Forelimb muscle (tissue), 1 donor: ENCODE data around the gene SATL1. TPM values are rescaled to one million over a fixed set of nuclear protein-coding genes. Genes with fewer than 3 reads are reported as not detected.
"Not testable (repeated sequence)": the region's sequence is repeated elsewhere in the genome, so short reads cannot be mapped to it uniquely, and the experiment has no call there.

Experiments
- DNase-seq: peaks from one replicate; pipeline ENCODE4 v3.0.0-alpha.2; 2013; ENCODE audit warnings: low read depth
- polyA plus RNA-seq: library from polyadenylated mRNA; unstranded; fragments of 120-200 nt; gene quantifications from one replicate; pipeline ENCODE4 v1.2.1, GENCODE V29; 2013; ENCODE audit not compliant: insufficient read length

SATL1 gene
- 0.61 TPM for polyA plus RNA-seq

GRCh38 chrX:85243761-85244449 is at the start of gene SATL1, which contains the start of gene ZNF711:
TSS of gene SATL1 (minus strand) at chrX:85243779. CDS start at chrX:85108968, 134,811 bp downstream.
TSS of gene ZNF711 (plus strand) at chrX:85243991. CDS start at chrX:85247573, 3,582 bp downstream.
- peak; percentile 49 for DNase-seq

GRCh38 chrX:85288992-85289723 is 45.6 kb upstream of the SATL1 start:
- DNase-seq: no peak

- not testable (repeated sequence) for DNase-seq
These were observed 41.7 kb upstream of the SATL1 start for GRCh38 chrX:85285286-85285685.

- no peak for DNase-seq
These were observed 1.1 kb upstream of the SATL1 start for GRCh38 chrX:85244450-85245211.

- DNase-seq: no peak
These were observed 424 bp downstream of the SATL1 start for GRCh38 chrX:85243155-85243554.

DNA sequence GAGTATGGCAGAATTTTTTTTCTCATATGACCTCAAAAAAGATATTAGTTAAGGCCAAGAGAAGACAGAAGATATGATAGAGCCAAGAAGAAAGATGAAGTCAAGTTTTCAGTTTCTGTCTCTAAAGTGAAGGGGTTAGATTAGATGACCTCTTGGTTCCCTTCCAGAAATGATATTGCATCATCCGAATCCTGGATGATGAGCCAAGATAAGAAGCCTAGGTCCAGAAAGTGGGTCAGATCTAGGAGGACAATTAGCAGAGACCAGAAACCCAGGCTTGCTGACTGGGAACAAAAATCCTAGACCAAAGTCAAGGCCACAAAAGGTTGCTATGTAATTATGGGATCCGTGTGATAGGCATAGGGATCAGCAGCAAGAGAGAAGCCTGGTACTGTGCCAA is 20.2 kb downstream of the SATL1 start:
- no peak for DNase-seq

DNA sequence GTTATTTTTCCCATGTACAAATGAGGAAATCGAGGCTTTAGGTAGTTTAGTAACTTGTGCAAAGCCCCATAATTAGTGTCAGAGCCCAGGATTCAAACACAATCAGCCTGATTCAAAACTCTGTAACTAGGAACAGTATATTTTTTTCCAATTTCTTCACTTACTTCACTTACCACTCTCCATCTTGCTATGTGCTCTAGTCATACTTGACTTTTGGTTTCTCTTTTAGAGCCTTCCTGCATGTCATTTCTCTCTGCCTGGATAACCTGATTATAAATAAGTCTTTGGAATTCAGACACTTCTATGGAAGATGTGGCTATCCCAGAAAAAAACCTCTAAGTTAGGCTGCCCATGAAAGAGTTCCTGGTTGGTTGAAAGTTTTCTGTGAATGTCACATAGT is 22.2 kb downstream of the SATL1 start:
- no peak for DNase-seq

DNA sequence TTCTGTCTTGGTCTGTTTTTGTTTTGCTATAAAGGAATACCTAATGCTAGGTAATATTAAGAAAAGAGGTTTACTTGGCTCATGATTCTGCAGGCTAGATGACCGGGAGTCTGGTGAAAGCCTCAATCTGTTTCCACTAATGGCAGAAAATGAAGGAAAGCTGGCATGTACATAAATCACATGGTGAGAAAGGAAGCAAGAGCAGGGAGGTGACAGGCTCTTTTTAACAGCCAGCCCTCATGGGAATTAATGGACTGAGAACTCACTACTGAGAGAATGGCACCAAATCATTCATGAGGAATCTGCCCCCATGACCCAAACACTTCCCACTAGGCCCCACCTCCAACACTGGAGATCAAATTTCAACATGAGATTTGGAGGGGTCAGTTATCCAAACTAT is 27.6 kb downstream of the SATL1 start:
- no peak for DNase-seq

DNA sequence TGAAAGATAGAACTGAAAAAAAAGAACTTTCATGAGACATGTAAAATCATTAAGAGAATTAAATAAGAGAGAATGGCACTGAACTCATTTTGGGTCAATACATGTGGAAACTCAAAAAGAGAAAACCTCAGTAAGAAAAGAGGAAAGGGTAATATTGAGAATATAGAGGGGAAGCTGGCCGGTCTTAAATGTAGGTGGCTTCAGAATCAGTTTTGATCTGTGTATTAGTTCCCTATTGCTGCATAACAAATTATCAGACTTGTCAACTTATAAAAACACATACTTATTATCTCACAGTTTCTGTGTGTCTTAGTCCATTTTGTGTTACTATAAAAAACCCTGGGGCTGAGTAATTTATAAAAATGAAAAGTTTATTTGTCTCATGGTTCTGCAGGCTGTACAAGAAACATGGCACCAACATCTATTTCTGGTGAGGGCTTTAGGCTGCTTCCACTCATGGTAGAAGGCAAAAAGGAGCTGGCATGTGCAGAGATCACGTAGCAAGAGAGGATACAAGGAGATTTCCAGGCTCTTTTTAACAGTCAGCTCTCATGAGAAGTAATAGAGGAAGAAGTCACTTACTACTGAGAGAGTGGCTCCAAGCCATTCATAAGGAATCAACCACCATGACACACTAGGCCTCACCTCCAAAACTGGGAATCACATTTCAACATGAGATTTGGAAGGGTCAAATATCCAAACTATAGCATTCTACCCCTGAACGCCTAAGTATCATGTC is 29.6 kb downstream of the SATL1 start:
- DNase-seq: no peak

DNA sequence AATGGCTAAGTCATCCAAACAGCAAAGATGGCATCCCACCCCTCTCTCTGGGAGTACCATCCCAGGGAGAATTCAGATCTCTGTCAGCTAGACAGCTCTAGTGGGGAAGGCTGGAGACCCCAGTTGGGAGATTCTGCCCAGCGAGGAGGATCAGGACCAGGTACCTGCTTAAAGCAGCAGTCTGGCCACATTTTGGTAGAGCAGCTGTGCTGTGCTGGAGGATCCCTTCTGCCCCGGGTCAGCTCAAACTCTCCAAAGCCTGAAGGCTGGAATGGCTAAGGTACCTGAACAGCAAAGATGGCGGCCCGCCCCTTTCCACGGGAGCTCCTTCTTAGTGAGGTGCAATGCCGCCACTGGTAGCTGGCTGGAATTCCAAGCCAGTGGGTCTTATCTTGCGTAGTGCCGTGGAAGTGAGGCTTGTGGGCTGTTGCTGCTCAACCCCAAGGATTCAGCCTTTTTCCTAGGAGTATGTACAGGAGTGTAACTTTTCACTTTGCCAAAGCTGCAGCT is 40.1 kb downstream of the SATL1 start:
- DNase-seq: no peak

- DNase-seq: no peak
These were observed 47.3 kb downstream of the SATL1 start for GRCh38 chrX:85196319-85196718.

GRCh38 chrX:85159644-85160043 is 83.9 kb downstream of the SATL1 start:
- no peak for DNase-seq

DNA sequence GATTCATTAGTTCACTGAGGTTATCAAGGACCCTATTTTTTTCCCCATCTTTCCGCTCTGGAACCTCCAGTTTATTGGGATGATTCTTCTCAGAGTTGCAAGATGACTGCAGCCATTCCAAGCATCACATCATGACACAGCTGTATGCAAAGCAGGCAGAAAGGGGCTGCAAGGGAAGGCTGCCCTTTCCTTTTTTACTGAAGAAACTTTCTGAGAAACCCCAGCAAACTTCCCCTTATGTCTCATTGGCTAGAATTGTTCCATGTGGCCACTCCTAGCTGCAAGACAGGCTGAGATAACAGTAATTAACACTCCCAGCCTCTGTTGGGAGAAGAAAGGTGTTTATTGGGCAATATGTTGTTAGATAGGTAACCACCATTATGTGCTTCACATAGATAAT is 102.6 kb downstream of the SATL1 start:
- DNase-seq: no peak

DNA sequence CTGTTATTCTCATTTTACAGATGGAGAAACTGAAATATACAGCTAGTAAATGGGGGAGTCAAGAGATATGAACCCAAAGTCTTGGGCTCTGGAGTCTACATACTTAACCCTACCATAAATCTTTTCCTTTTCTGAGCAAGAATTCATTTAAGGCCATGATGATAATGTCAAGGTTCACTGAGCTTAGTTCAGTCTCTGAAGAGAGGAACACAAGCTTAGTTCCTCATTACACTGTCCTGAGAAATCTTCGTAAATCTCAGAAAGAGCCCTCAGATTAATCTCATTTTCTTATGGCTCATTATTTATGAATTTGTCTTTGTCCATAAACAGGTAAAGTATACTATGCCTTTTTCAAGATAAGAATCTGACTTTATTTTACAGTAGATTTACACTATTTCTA is 104.2 kb downstream of the SATL1 start:
- DNase-seq: no peak

DNA sequence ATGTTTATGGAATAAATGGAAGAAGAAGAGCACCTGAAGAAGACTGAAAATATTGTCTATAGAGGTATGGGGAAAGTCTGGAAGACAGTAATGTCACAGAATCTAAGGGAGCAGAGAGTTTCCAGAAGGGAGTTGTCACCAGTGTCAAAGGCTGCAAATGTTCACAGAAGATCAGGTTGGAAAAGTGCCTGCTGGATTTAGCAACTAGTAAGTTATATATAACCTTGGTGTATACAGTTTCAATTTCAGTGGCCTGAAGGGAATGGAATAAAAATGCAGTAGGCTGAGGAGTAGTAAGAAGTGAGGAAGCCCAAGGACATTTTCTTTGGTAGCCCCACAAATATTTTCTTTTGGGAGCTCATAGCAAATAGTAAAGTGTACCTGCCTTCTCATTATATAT is 107.2 kb downstream of the SATL1 start:
- DNase-seq: no peak

GRCh38 chrX:85115252-85115651 is 128.3 kb downstream of the SATL1 start:
- DNase-seq: no peak

DNA sequence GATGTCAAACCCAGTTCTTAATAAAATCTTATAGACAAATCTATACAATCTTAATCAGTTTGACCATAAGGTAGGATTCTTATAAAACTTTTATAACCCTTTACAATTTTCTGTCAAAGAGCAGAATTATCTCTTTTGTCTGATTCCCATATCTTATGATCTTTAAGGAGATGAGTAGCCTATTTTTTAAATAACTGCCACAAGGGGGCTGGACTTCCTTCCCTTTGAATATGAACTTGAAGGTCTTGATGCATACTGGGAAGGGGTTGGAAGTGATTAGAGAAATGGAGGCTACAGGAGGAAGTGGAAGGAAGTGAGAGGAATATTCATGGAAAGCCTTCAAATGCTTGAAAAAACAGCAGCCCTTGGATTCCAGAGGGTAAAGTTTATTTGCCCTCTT is 128.8 kb downstream of the SATL1 start:
- no peak for DNase-seq

GRCh38 chrX:85114171-85114570 is 129.4 kb downstream of the SATL1 start:
- DNase-seq: no peak

GRCh38 chrX:85113746-85114145 is 129.8 kb downstream of the SATL1 start:
- DNase-seq: no peak

DNA sequence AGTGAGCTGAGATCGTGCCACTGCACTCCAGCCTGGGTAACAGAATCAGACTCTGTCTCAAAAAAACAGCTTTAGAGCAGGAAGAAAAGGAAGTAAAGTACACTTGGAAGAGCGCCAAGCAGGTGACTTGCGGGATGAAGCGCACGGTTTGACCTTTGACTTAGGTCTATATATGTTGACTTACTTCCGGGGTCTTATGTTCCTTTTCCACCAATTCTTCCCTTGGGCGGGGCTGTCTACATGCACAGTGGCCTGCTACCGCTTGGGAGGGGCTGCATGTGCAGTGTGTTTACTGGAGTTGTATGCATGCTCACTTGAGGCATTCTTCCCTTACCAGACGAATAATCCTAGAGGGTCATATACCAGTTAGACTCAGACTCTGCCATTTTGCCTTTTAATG is 131.3 kb downstream of the SATL1 start:
- DNase-seq: no peak

- no peak for DNase-seq
These were observed 132.2 kb downstream of the SATL1 start for GRCh38 chrX:85111347-85111746.

DNA sequence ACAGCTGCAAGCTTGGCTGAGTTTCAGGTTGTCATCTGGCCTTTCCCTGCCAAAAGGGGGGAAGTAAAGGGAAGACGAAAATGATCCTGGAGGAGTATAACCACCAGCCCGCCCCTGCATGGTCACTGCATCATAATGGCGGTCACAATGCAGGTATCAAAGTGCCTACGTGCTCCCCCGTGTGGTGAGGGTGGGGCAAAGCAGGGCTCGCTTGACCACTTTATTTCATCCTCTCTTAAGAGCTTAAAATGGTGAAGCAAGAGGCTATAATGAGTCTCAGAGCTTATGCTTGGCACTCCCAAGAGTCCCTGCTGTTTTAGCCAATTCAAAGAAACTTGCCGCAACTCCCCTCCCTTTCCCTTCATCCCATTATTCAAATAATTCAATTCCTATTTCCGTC is 134.3 kb downstream of the SATL1 start:
- no peak for DNase-seq
